IMR-90 (cell line): ENCODE measurements around the gene MAN2A2. TPM values are rescaled to one million over a fixed set of nuclear protein-coding genes. Genes with fewer than 3 reads are reported as not detected.
A peak's percentile ranks its signal among the peaks of the same experiment; 100 is the strongest.
"Not testable (repeated sequence)": the region's sequence is repeated elsewhere in the genome, so short reads cannot be mapped to it uniquely, and the experiment has no call there.

Source experiments
- ATAC-seq: fragments of 200-7000 bp; cut with Tn5 transposase; 2 replicates; pipeline ENCODE4 v1.9.1; 2020; ENCODE audit warnings: low read depth, mild to moderate bottlenecking, moderate library complexity
- BruUV-seq: library from RNA; stranded (reverse); fragments of 400-500 nt; replicated peaks from 2 replicates; lab custom pipeline; 2021; lab: Mats Ljungman, UMichigan
- CTCF ChIA-PET: fragments of 300-600 bp; formaldehyde crosslinking; extraction: SDS; loops from one replicate; lab custom pipeline; 2021; ENCODE audit warnings: antibody characterized with exemption; lab: Yijun Ruan, JAX
- POLR2A ChIA-PET: fragments of 300-600 bp; sonication (Branson Sonifier 250); formaldehyde crosslinking; loops from one replicate; lab custom pipeline; 2022; ENCODE audit warnings: antibody characterized with exemption; ENCODE audit not compliant: unreplicated experiment; lab: Charles Lee
- DNase-seq: peaks from one replicate; pipeline ENCODE4 v3.0.0; 2013
- H2AFZ ChIP-seq: replicated peaks from 2 replicates; pipeline ENCODE3; 2013; ENCODE audit warnings: low read length, mild to moderate bottlenecking; ENCODE audit not compliant: poor library complexity
- H2AK5ac ChIP-seq: 2 replicates; pipeline ENCODE4 v1.6.1; 2013; ENCODE audit warnings: low read depth, low read length, inconsistent platforms
- H2AK9ac ChIP-seq: replicated peaks from 2 replicates; pipeline ENCODE3; 2013; ENCODE audit warnings: mild to moderate bottlenecking, low read depth, low read length, moderate library complexity; ENCODE audit not compliant: poor library complexity
- H2BK120ac ChIP-seq: 2 replicates; pipeline ENCODE4 v1.6.1; 2013; ENCODE audit warnings: low read depth, low read length, inconsistent platforms
- H2BK15ac ChIP-seq: 3 replicates; pipeline ENCODE4 v1.6.1; 2013; ENCODE audit warnings: low read depth, low read length, inconsistent platforms
- H2BK20ac ChIP-seq: 2 replicates; pipeline ENCODE4 v1.6.1; 2013; ENCODE audit warnings: low read depth, mild to moderate bottlenecking, inconsistent platforms, low read length, moderate library complexity
- H2BK5ac ChIP-seq: 2 replicates; pipeline ENCODE4 v1.6.1; 2013; ENCODE audit warnings: mild to moderate bottlenecking, low read depth, low read length, inconsistent platforms; ENCODE audit not compliant: poor library complexity, severe bottlenecking
- H3K14ac ChIP-seq: replicated peaks from 2 replicates; pipeline ENCODE4 v1.6.1; 2013; ENCODE audit warnings: low read depth, low read length, inconsistent platforms
- H3K18ac ChIP-seq: 2 replicates; pipeline ENCODE4 v1.6.1; 2013; ENCODE audit warnings: low read depth, low read length, control low read depth
- H3K23ac ChIP-seq: 2 replicates; pipeline ENCODE4 v1.6.1; 2013; ENCODE audit warnings: low read depth, low read length, inconsistent platforms
- H3K27ac ChIP-seq: 2 replicates; pipeline ENCODE4 v1.5.1; 2013; ENCODE audit warnings: mild to moderate bottlenecking, control low read depth, low read length; ENCODE audit not compliant: insufficient read depth
- H3K27me3 ChIP-seq: 2 replicates; pipeline ENCODE4 v1.6.1; 2013; ENCODE audit warnings: low read length; ENCODE audit not compliant: control insufficient read depth, insufficient read depth
- H3K36me3 ChIP-seq: 2 replicates; pipeline ENCODE4 v1.6.1; 2013; ENCODE audit warnings: low read length, mixed read lengths; ENCODE audit not compliant: control insufficient read depth, insufficient read depth
- H3K4ac ChIP-seq: 2 replicates; pipeline ENCODE4 v1.6.1; 2013; ENCODE audit warnings: low read depth, low read length, inconsistent platforms
- H3K4me1 ChIP-seq: 2 replicates; pipeline ENCODE4 v1.6.1; 2013; ENCODE audit warnings: low read length, mixed read lengths; ENCODE audit not compliant: control insufficient read depth, insufficient read depth
- H3K4me2 ChIP-seq: 2 replicates; pipeline ENCODE4 v1.6.1; 2013; ENCODE audit warnings: low read depth, mild to moderate bottlenecking, control low read depth, low read length, moderate library complexity
- H3K4me3 ChIP-seq: 2 replicates; pipeline ENCODE4 v1.5.1; 2013; ENCODE audit warnings: low read depth, mild to moderate bottlenecking, control low read depth, low read length, moderate library complexity; ENCODE audit not compliant: insufficient read depth
- H3K56ac ChIP-seq: 2 replicates; pipeline ENCODE4 v1.6.1; 2013; ENCODE audit warnings: low read length, inconsistent platforms; ENCODE audit not compliant: insufficient read depth; ENCODE audit errors: extremely low read depth
- H3K79me1 ChIP-seq, 2 experiments: 2 replicates each; pipeline ENCODE4 v1.6.1; 2013; ENCODE audit warnings: low read length in 2 of 2, inconsistent platforms in 1 of 2, low read depth in 1 of 2
- H3K9ac ChIP-seq: 2 replicates; pipeline ENCODE4 v1.6.1; 2013; ENCODE audit warnings: low read depth, low read length, control low read depth
- H3K9me1 ChIP-seq: 2 replicates; pipeline ENCODE4 v1.6.1; 2013; ENCODE audit warnings: low read length, inconsistent platforms; ENCODE audit not compliant: insufficient read depth
- H3K9me3 ChIP-seq: 2 replicates; pipeline ENCODE4 v1.6.1; 2013; ENCODE audit warnings: low read length; ENCODE audit not compliant: control insufficient read depth, insufficient read depth
- H4K20me1 ChIP-seq: 2 replicates; pipeline ENCODE4 v1.6.1; 2013; ENCODE audit warnings: low read length, inconsistent platforms; ENCODE audit not compliant: insufficient read depth
- H4K5ac ChIP-seq: 2 replicates; pipeline ENCODE4 v1.6.1; 2013; ENCODE audit warnings: mild to moderate bottlenecking, low read depth, low read length, control low read depth
- H4K8ac ChIP-seq, 2 experiments: 2 replicates each; pipeline ENCODE4 v1.6.1; 2013; ENCODE audit warnings: low read depth in 2 of 2, low read length in 2 of 2, control low read depth in 1 of 2, inconsistent platforms in 1 of 2
- H4K91ac ChIP-seq: 2 replicates; pipeline ENCODE4 v1.6.1; 2013; ENCODE audit warnings: low read depth, low read length, inconsistent platforms; ENCODE audit not compliant: insufficient read depth
- CEBPB ChIP-seq: IDR thresholded peaks from 2 replicates; pipeline ENCODE4 v1.6.1; 2012; ENCODE audit warnings: low read depth, low read length, improper control_type of control experiment
- MAZ ChIP-seq: IDR thresholded peaks from 2 replicates; pipeline ENCODE4 v1.6.1; 2012; ENCODE audit warnings: low read depth, mild to moderate bottlenecking, low read length, improper control_type of control experiment, moderate library complexity, borderline replicate concordance
- WGBS, 2 experiments: methylation state at CpG; one replicate each; pipeline versions ENCODE4 v1.1.5 to v1.1.7; 2013; ENCODE audit warnings: missing lambda C conversion rate in 2 of 2; ENCODE audit not compliant: insufficient read length in 1 of 2; ENCODE audit errors: extremely low coverage in 2 of 2; 5-methylcytosine and 5-hydroxymethylcytosine counted together
- dilution Hi-C: fragments of 300-500 bp; cut with HindIII; formaldehyde crosslinking; loops from one replicate; pipeline ENCODE4 v1.14.3; 2018; ENCODE audit warnings: low sequenced_read_pairs; ENCODE audit not compliant: unreplicated experiment
- in situ Hi-C: fragments of 300-500 bp; cut with MboI; formaldehyde crosslinking; loops from 3 replicates; pipeline ENCODE4 v1.14.3; 2019; ENCODE audit warnings: low sequenced_read_pairs, inconsistent platforms, mixed read lengths
- intact Hi-C: fragments of 100-400 bp; cut with micrococcal nuclease; formaldehyde crosslinking; loops from 2 replicates; pipeline ENCODE4 v1.10.0; 2022
- polyA plus RNA-seq, 3 experiments: library from polyadenylated mRNA; depleted of rRNA; stranded (reverse); fragments of >200 nt; gene quantifications; 2 replicates each; pipeline ENCODE4 v1.2.3, GENCODE V29; 2012; ENCODE audit warnings: low replicate concordance in 1 of 3
- total RNA-seq: library from RNA; depleted of rRNA; stranded (reverse); fragments of >200 nt; gene quantifications from 2 replicates; pipeline ENCODE4 v1.2.3, GENCODE V29; 2012

MAN2A2 gene
- total and polyA plus RNA-seq, 2 of the 4 experiments (the other 2 are of a cell fraction), result 3.4 to 52.5 TPM

- peaks cover 20% of the 10 kb centered on the region for H4K20me1 ChIP-seq
- TF ChIP-seq CEBPB (peak; percentile 90), MAZ (no peak)
- H3K4me3 ChIP-seq, result no peak overlapping the region
- H3K9me1 ChIP-seq, result peaks cover 6% of the 10 kb centered on the region
- intact Hi-C loops (loop anchor here (5.0 kb wide), 2 partner anchors 157 to 227 kb away; partner anchors contain the start of gene BLM), dilution Hi-C loops (no loop called here), in situ Hi-C loops (no loop called here)
- peak overlapping the region; percentile 4 for H2AK9ac ChIP-seq
- peak overlapping the region; percentile 13; the same call in 1 of the 2 replicates for H3K4ac ChIP-seq
- H3K9ac ChIP-seq, result peak overlapping the region; percentile 27; the same call in 1 of the 2 replicates
- H3K4me2 ChIP-seq, result peak overlapping the region; percentile 25; the same call in 1 of the 2 replicates
- ATAC-seq, result no peak
- peaks cover 17 to 61% of the 10 kb centered on the region in 2 experiments for H3K79me1 ChIP-seq
- H2AK5ac ChIP-seq, result peak overlapping the region; percentile 68
- peak overlapping the region; percentile 1; the same call in 1 of the 2 replicates for H3K23ac ChIP-seq
- H2BK120ac ChIP-seq, result no peak overlapping the region
- ChIA-PET CTCF (no interaction called here), POLR2A (no interaction called here)
- H2BK15ac ChIP-seq, result no peak overlapping the region
- no peak overlapping the region for H4K91ac ChIP-seq
- no peak overlapping the region for H2AFZ ChIP-seq
- H4K5ac ChIP-seq, result no peak overlapping the region
- no peaks in the 10 kb centered on the region for H3K27me3 ChIP-seq
- DNase-seq, result no peak
- 41% methylated on average over 6 of the region's 15 CpGs; no CpG with 5 or more reads in 1 of the 2 experiments for WGBS, 2 experiments
- peak overlapping the region; percentile 37; the same call in 1 of the 2 replicates for H3K14ac ChIP-seq
- 0 out of 2 replicates have a peak overlapping the region, but pooled peaks have one; percentile 10 for H3K27ac ChIP-seq
- H3K18ac ChIP-seq, result no peak overlapping the region
- peaks cover 32% of the 10 kb centered on the region for H3K4me1 ChIP-seq
- H3K36me3 ChIP-seq, result peaks cover 33% of the 10 kb centered on the region
- no peak overlapping the region for H3K56ac ChIP-seq
- no peak overlapping the region for H2BK20ac ChIP-seq
- H3K9me3 ChIP-seq, result no peaks in the 10 kb centered on the region
- H4K8ac ChIP-seq, result no peak overlapping the region
- no TSS peak for BruUV-seq
- no peak overlapping the region for H2BK5ac ChIP-seq
These were observed 29.0 kb upstream of the MAN2A2 start for GRCh38 chr15:90873998-90874605.

DNA sequence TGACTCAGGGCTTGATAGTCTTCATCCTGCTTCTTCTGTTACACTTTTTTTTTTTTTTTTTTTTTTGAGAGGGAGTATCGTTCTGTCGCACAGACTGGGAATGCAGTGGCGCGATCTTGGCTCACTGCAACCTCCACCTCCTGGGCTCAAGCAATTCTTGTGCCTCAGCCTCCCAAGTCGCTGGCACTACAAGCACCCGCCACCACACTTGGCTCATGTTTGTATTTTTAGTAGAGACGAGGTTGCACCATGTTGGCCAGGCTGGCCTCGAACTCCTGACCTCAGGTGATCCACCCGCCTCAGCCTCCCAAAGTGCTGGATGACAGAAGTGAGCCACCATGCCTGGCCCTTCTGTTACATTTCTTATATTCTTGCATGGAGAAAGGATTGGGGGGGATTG is 28.1 kb upstream of the MAN2A2 start:
- H4K91ac ChIP-seq, H3K27ac ChIP-seq, H3K27me3 ChIP-seq, H2AK9ac ChIP-seq, H2BK5ac ChIP-seq, dilution Hi-C loops, POLR2A ChIA-PET, H3K9ac ChIP-seq, DNase-seq, H3K4me3 ChIP-seq, H3K4ac ChIP-seq, H2BK20ac ChIP-seq, ATAC-seq, H3K4me2 ChIP-seq, H2BK15ac ChIP-seq, H4K5ac ChIP-seq, BruUV-seq, H3K18ac ChIP-seq, H3K9me1 ChIP-seq, H2BK120ac ChIP-seq, H3K23ac ChIP-seq, CTCF ChIA-PET, H2AFZ ChIP-seq, H4K8ac ChIP-seq, H3K56ac ChIP-seq, H2AK5ac ChIP-seq, H3K9me3 ChIP-seq, H3K14ac ChIP-seq: not testable (repeated sequence)
- intact Hi-C loops (loop anchor here (5.0 kb wide), 2 partner anchors 158 to 228 kb away; partner anchors contain the start of gene BLM), in situ Hi-C loops (loop anchor here (25.0 kb wide), 1 partner anchor 563 kb away; no protein-coding TSS in a partner anchor)
- peaks cover 17 to 56% of the 10 kb centered on the region in 2 experiments for H3K79me1 ChIP-seq
- H3K36me3 ChIP-seq, result peaks cover 41% of the 10 kb centered on the region
- H3K4me1 ChIP-seq, result peaks cover 25% of the 10 kb centered on the region
- peaks cover 20% of the 10 kb centered on the region for H4K20me1 ChIP-seq
- no CpG with 5 or more reads among the region's 9 CpGs for WGBS, 2 experiments
